ENCODE measurements around the gene WDR55. TPM values are rescaled to one million over a fixed set of nuclear protein-coding genes. Genes with fewer than 3 reads are reported as not detected.

WDR55 gene
- total and polyA plus RNA-seq, 2 of the 13 experiments (the other 11 are each of a cell fraction or from before 2014, with no cell fraction given): 17.7 to 18.2 TPM

- ATAC-seq (no peak), DNase-seq (ENCODE audit: low spot score) (no peak), FAIRE-seq (no peak)
- Histone ChIP-seq H3K9me3 (ENCODE audit: low read length) (peaks cover 25% of the 10 kb centered on the region), H3K79me2 (ENCODE audit: insufficient read depth, low read length) (no peaks in the 10 kb centered on the region), H2AFZ (ENCODE audit: low read length) (no peak overlapping the region), H4K20me1 (ENCODE audit: insufficient read depth, low read length) (no peaks in the 10 kb centered on the region), H3K27ac (ENCODE audit: extremely low read length, insufficient read depth, low read length) (no peak overlapping the region), H3K4me2 (ENCODE audit: low read depth, low read length) (no peak overlapping the region), H3K27me3 (ENCODE audit: control insufficient read depth in 1 of 2, insufficient read depth in 2 of 2, low read length in 2 of 2) (no peaks in the 10 kb centered on the region), H3K4me3 (replicated peaks in 1 of 3; ENCODE audit: insufficient read depth in 1 of 3, low read depth in 2 of 3, low read length in 3 of 3) (no peak overlapping the region), H3K9ac (ENCODE audit: insufficient read depth, low read depth, low read length) (no peak overlapping the region), H3K36me3 (replicated peaks in 1 of 2; ENCODE audit: control insufficient read depth in 1 of 2, insufficient read depth in 2 of 2, low read length in 2 of 2) (no peaks in the 10 kb centered on the region), H3K4me1 (ENCODE audit: insufficient read depth, low read length) (peaks cover 15% of the 10 kb centered on the region)
- CTCF ChIA-PET (ENCODE audit: low intra/inter-chr PET ratio, low total read pairs): no interaction called here
- BruUV-seq (replicated peaks): no TSS peak
- no peak for TF ChIP-seq CREB3 (CRISPR knock-in tag; IDR thresholded peaks at IDR 0.05)
- 0 out of 2 replicates have a peak, but pooled peaks have one; percentile 17 for TF ChIP-seq FOSL2 (CRISPR knock-in tag; IDR thresholded peaks at IDR 0.05)
- 0% methylated on average over 1 of the region's 1 CpG for WGBS (ENCODE audit: low lambda C conversion rate)
- POLR2A ChIA-PET: no interaction called here
- intact Hi-C loops (cut with micrococcal nuclease; ENCODE audit: unreplicated experiment) (no loop called here), in situ Hi-C loops (cut with HindIII; ENCODE audit: extremely low pct_ligation_motif_present, low pct_unique_long_range_greater_than_20kb) (no loop called here)
Measured at GRCh38 chr5:140628711-140629110, 36.0 kb upstream of the WDR55 start.

- in situ Hi-C loops (cut with HindIII; ENCODE audit: extremely low pct_ligation_motif_present, low pct_unique_long_range_greater_than_20kb) (loop anchor here (5.0 kb wide), 1 partner anchor 68 kb away; the partner anchor contains the start of genes APBB3 and SLC35A4), intact Hi-C loops (cut with micrococcal nuclease; ENCODE audit: unreplicated experiment) (no loop called here)
- WGBS (ENCODE audit: low lambda C conversion rate): 28% methylated on average over 2 of the region's 2 CpGs
- FAIRE-seq: no peak
- BruUV-seq (replicated peaks): no TSS peak
- no peaks in the 10 kb centered on the region for H3K79me2 ChIP-seq (ENCODE audit: insufficient read depth, low read length)
- H3K4me1 ChIP-seq (ENCODE audit: insufficient read depth, low read length): peaks cover 33% of the 10 kb centered on the region
- H3K27me3 ChIP-seq (ENCODE audit: control insufficient read depth in 1 of 2, insufficient read depth in 2 of 2, low read length in 2 of 2): no peaks in the 10 kb centered on the region
- H3K36me3 ChIP-seq (replicated peaks in 1 of 2; ENCODE audit: control insufficient read depth in 1 of 2, insufficient read depth in 2 of 2, low read length in 2 of 2): no peaks in the 10 kb centered on the region
- peaks cover 25% of the 10 kb centered on the region for H3K9me3 ChIP-seq (ENCODE audit: low read length)
- no peak overlapping the region for H3K9ac ChIP-seq (ENCODE audit: insufficient read depth, low read depth, low read length)
- H3K4me2 ChIP-seq (ENCODE audit: low read depth, low read length): no peak overlapping the region
- no peak for DNase-seq (ENCODE audit: low spot score)
- H3K27ac ChIP-seq (ENCODE audit: extremely low read length, insufficient read depth, low read length): no peak overlapping the region
- CTCF ChIA-PET (ENCODE audit: low intra/inter-chr PET ratio, low total read pairs): no interaction called here
- ATAC-seq: no peak
- POLR2A ChIA-PET: interaction anchor here (1.1 kb wide), 1 partner anchor 17 kb away, joined by 5 read pairs; the partner anchor contains the start of genes IK and NDUFA2
- no peaks in the 10 kb centered on the region for H4K20me1 ChIP-seq (ENCODE audit: insufficient read depth, low read length)
- H3K4me3 ChIP-seq (replicated peaks in 1 of 3; ENCODE audit: insufficient read depth in 1 of 3, low read depth in 2 of 3, low read length in 3 of 3): no peak overlapping the region
- no peak overlapping the region for H2AFZ ChIP-seq (ENCODE audit: low read length)
- no peak for TF ChIP-seq ZNF224 (CRISPR knock-in tag; IDR thresholded peaks at IDR 0.05)
- no peak for TF ChIP-seq ZHX2 (IDR thresholded peaks at IDR 0.05; ENCODE audit: low read depth)
- TF ChIP-seq ZHX2 (CRISPR knock-in tag; IDR thresholded peaks at IDR 0.05; ENCODE audit: borderline replicate concordance): no peak
- TF ChIP-seq UBTF (CRISPR knock-in tag; IDR thresholded peaks at IDR 0.05): no peak
- TF ChIP-seq DMAP1 (CRISPR knock-in tag; IDR thresholded peaks at IDR 0.05): no peak
- TF ChIP-seq PHF21A (CRISPR knock-in tag; IDR thresholded peaks at IDR 0.05): no peak
Measured at GRCh38 chr5:140630292-140631035, 34.2 kb upstream of the WDR55 start.

Measured in HepG2 (cell line).